ENCODE data around the gene YARS1.

- TF ChIP-seq CTCF (IDR thresholded peaks at IDR 0.05) (peak in 4 of 5 experiments; percentile 32 to 39 (median 34)), POLR2A (IDR thresholded peaks at IDR 0.05) (no peak), POLR2AphosphoS5 (IDR thresholded peaks at IDR 0.05) (no peak)
These were observed 30.3 kb downstream of the YARS1 start for GRCh38 chr1:32786856-32787255.

Measured in transverse colon (tissue), 4 donors.